ENCODE data around the gene GPR146.

GPR146 gene

DNA sequence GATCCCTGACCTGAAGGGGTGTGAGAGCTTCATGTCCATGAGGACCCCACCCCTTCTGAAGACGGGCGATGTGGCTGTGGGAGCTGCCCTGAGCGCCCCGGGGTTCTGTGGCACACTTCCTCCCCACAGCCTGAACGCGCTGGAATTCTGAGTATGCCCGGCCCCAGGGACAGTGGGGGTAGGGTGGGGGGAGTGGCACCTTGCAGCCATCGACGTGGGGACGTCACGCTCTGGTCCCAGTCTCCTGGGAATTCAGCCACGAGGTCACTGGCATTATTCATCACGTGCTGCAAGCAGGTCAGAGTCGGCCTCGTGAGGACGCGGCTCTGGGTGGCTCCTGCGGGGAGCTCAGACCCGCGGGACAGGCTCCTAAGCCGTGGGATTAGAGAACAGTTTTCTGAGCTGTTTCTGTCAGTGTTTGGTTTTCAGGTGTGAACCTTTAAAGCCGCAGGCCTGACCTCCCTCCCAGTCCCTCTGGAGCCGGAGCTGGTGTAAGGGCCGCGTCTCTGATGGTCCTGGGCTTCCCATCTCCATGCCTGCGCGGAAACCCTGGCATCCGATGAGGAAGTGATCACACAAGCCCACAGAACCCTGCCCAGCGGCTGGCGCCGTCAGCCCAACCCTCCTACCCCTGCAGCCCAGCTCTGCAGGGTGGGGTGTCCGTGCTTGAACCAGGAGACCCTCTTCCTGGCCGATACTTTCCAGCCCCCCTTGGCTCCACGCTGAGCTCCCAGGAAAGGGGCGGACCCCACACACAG, 16.1 kb downstream of the GPR146 start:
- ATAC-seq = no peak
- no peak for TF ChIP-seq RARB (CRISPR knock-in tag; IDR thresholded peaks at IDR 0.05)
- no peak for TF ChIP-seq TOX (CRISPR knock-in tag; IDR thresholded peaks at IDR 0.05; ENCODE audit: borderline replicate concordance)
- TF ChIP-seq ISL1 (CRISPR knock-in tag; IDR thresholded peaks at IDR 0.05) = no peak
- TF ChIP-seq ZC3H10 (CRISPR knock-in tag; IDR thresholded peaks at IDR 0.05) = no peak
- TF ChIP-seq SNAI2 (CRISPR knock-in tag; IDR thresholded peaks at IDR 0.05) = no peak
- no peak for TF ChIP-seq ZNF565 (CRISPR knock-in tag; conservative IDR thresholded peaks at IDR 0.05; ENCODE audit: low read depth)
- TF ChIP-seq, protein P1, sequence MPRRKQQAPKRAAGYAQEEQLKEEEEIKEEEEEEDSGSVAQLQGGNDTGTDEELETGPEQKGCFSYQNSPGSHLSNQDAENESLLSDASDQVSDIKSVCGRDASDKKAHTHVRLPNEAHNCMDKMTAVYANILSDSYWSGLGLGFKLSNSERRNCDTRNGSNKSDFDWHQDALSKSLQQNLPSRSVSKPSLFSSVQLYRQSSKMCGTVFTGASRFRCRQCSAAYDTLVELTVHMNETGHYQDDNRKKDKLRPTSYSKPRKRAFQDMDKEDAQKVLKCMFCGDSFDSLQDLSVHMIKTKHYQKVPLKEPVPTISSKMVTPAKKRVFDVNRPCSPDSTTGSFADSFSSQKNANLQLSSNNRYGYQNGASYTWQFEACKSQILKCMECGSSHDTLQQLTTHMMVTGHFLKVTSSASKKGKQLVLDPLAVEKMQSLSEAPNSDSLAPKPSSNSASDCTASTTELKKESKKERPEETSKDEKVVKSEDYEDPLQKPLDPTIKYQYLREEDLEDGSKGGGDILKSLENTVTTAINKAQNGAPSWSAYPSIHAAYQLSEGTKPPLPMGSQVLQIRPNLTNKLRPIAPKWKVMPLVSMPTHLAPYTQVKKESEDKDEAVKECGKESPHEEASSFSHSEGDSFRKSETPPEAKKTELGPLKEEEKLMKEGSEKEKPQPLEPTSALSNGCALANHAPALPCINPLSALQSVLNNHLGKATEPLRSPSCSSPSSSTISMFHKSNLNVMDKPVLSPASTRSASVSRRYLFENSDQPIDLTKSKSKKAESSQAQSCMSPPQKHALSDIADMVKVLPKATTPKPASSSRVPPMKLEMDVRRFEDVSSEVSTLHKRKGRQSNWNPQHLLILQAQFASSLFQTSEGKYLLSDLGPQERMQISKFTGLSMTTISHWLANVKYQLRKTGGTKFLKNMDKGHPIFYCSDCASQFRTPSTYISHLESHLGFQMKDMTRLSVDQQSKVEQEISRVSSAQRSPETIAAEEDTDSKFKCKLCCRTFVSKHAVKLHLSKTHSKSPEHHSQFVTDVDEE (CRISPR knock-in tag; IDR thresholded peaks at IDR 0.05) = no peak
- TF ChIP-seq, protein P2, sequence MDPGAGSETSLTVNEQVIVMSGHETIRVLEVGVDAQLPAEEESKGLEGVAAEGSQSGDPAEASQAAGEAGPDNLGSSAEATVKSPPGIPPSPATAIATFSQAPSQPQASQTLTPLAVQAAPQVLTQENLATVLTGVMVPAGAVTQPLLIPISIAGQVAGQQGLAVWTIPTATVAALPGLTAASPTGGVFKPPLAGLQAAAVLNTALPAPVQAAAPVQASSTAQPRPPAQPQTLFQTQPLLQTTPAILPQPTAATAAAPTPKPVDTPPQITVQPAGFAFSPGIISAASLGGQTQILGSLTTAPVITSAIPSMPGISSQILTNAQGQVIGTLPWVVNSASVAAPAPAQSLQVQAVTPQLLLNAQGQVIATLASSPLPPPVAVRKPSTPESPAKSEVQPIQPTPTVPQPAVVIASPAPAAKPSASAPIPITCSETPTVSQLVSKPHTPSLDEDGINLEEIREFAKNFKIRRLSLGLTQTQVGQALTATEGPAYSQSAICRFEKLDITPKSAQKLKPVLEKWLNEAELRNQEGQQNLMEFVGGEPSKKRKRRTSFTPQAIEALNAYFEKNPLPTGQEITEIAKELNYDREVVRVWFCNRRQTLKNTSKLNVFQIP (CRISPR knock-in tag; IDR thresholded peaks at IDR 0.05; ENCODE audit: borderline replicate concordance, low read depth) = no peak
- no peak for TF ChIP-seq ZNF8 (CRISPR knock-in tag; IDR thresholded peaks at IDR 0.05)
- TF ChIP-seq ZFP30 (CRISPR knock-in tag; IDR thresholded peaks at IDR 0.05) = no peak
- no peak for TF ChIP-seq GLIS3 (CRISPR knock-in tag; IDR thresholded peaks at IDR 0.05)
- TF ChIP-seq CSDC2 (CRISPR knock-in tag; IDR thresholded peaks at IDR 0.05) = no peak
- TF ChIP-seq, protein P3, sequence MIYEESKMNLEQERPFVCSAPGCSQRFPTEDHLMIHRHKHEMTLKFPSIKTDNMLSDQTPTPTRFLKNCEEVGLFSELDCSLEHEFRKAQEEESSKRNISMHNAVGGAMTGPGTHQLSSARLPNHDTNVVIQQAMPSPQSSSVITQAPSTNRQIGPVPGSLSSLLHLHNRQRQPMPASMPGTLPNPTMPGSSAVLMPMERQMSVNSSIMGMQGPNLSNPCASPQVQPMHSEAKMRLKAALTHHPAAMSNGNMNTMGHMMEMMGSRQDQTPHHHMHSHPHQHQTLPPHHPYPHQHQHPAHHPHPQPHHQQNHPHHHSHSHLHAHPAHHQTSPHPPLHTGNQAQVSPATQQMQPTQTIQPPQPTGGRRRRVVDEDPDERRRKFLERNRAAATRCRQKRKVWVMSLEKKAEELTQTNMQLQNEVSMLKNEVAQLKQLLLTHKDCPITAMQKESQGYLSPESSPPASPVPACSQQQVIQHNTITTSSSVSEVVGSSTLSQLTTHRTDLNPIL (CRISPR knock-in tag; IDR thresholded peaks at IDR 0.05; ENCODE audit: low read depth) = no peak

DNA sequence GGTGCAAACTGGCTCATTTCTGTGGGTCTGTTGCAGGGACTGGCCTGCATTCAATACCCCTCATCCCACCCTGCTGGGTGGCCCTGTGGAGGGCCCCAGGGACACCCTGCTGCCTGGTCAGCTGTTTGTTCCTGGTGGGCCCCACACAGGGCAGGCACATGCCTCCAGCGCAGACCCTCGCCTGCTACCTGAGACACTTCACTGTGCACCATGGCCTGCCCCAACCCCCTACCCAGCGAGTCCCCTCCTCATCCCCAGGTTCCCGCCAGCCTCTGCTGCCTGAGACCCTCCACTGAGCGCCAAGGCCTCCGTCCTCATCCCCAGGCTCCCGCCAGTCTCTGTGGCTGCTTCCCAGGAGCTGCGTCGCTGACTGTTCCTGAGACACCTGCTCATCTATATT, 16.8 kb downstream of the GPR146 start:
- no peak for ATAC-seq
- TF ChIP-seq ZNF8 (CRISPR knock-in tag; IDR thresholded peaks at IDR 0.05) = no peak
- no peak for TF ChIP-seq RARB (CRISPR knock-in tag; IDR thresholded peaks at IDR 0.05)
- no peak for TF ChIP-seq ZFP30 (CRISPR knock-in tag; IDR thresholded peaks at IDR 0.05)
- TF ChIP-seq, protein P1 (CRISPR knock-in tag; IDR thresholded peaks at IDR 0.05) = no peak
- TF ChIP-seq ZFP3 (CRISPR knock-in tag; IDR thresholded peaks at IDR 0.05) = no peak
- TF ChIP-seq ESRRG (CRISPR knock-in tag; IDR thresholded peaks at IDR 0.05) = no peak
- TF ChIP-seq TOX (CRISPR knock-in tag; IDR thresholded peaks at IDR 0.05; ENCODE audit: borderline replicate concordance) = no peak
- TF ChIP-seq ZNF70 (CRISPR knock-in tag; IDR thresholded peaks at IDR 0.05) = no peak
- no peak for TF ChIP-seq SNAI2 (CRISPR knock-in tag; IDR thresholded peaks at IDR 0.05)
- no peak for TF ChIP-seq GLIS3 (CRISPR knock-in tag; IDR thresholded peaks at IDR 0.05)
- TF ChIP-seq, protein P3 (CRISPR knock-in tag; IDR thresholded peaks at IDR 0.05; ENCODE audit: low read depth) = no peak
- no peak for TF ChIP-seq ZNF565 (CRISPR knock-in tag; conservative IDR thresholded peaks at IDR 0.05; ENCODE audit: low read depth)
- TF ChIP-seq OSR1 (CRISPR knock-in tag; IDR thresholded peaks at IDR 0.05) = no peak
